Fibroblast of skin of right biceps (primary cell): ENCODE data around the gene TSHZ2.
"Not testable (repeated sequence)": the region's sequence is repeated elsewhere in the genome, so short reads cannot be mapped to it uniquely, and the experiment has no call there.

ENCODE experiments used
- DNase-seq: peaks from one replicate; pipeline ENCODE4 v3.0.0-alpha.2; 2013

Gene TSHZ2

GRCh38 chr20:53399083-53399482 lies 426.9 kb downstream of the TSHZ2 start:
- no peak for DNase-seq

DNA sequence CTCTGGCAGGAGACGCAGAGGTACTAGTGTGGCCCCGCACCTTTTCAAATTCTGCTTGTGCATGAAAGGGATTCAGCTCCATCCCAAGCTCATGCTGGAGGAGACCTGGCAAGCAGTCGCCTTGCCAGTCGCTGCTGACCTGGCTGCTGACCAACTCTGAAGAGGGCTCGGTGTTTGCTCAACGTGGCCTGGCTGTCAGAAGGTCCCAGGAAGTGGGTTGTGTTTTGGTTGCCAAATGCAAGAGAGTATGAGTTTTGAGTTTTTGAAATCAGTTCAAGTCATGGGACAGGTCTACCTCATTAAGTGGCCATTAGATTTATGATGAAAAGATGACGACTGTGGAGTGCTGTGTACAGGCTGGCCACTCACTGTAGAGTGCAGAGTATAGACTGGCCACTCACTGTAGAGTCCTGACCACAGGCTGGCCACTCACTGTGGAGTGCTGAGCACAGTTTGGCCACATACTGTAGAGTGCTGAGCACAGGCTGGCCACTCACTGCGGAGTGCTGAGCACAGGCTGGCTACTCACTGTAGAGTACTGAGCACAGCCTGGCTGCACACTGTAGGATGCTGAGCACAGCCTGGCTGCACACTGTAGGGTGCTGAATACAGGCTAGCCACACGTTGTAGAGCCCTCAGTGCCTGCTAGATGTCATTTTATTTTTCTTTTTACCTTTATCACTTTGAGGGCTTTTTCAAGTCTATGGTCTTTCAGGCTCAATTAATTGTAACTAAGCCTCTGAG lies 427.6 kb downstream of the TSHZ2 start:
- DNase-seq: no peak

- DNase-seq: no peak
These were observed 430.3 kb downstream of the TSHZ2 start for GRCh38 chr20:53402233-53403005.

DNA sequence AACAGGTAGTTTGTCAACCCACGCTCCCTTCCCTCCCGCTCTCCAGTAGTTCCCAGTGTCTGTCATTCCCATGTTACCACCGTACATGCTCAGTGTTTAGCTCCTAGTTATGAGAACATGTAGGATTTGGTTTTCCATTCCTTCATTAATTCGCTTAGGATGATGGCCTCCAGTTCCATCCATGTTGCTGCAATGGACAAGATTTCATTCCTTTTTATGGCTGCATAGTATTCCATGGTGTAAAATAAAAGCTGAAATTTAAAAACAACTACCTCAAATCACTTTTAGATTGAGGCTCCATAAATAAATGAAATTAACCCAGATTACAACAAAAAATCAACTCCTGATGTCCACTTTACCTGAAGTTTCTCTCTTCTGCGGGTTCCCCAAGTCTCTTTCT lies 430.9 kb downstream of the TSHZ2 start:
- DNase-seq: no peak

- DNase-seq: no peak
These were observed 433.0 kb downstream of the TSHZ2 start for GRCh38 chr20:53405139-53405538.

DNA sequence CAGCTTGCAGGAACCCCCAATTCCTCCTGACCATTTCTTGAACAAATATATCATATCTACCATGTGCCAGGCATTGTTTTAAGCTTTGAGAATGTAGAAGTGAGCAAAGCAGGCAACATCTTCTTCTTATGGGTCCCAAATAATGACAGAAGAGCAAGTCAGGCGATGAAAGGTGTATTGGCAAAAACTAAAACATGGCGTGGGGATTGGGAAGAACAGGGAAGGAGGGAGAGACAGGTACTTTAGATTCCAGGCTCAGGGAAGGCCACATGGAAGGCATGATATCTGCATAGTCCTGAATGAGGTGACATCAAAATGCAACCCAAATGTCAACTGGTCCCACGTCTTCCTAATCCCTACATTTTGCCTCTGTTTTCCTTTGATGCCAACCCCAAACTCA lies 434.4 kb downstream of the TSHZ2 start:
- no peak for DNase-seq

DNA sequence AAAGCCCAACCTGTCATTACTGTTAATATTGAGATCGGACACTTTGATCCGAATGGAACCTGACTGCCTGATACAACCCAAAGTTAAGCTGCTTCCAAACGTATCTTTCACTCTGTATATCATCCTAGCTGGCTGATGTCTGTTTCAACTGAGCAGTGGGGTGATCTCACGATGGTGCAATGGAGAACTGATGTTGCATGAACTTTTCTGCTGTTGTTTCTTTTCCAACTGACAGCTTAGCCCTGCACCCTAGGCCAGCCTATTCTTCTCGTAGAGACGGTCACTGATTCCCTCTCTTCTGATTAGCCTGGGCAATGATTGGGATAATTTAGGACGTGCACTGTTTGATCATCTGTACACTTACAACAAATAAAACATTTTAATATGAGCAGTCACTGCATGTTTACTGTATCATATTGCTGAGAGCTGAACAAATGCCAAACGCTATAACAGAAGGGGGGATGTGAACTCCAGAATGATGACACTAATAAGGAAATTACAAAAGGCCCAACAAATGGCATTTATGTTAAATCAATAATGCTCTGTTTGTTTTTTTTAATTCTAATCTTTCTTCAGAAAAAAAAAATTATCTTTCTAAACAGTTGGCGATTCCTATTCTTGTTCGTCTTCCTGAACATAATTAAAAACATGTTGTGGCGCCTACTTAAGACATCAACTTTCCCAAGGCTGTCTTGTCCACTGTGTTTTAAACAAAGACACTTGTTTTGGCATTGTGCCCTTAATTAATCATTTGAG lies 436.7 kb downstream of the TSHZ2 start:
- peak; percentile 57 for DNase-seq

DNA sequence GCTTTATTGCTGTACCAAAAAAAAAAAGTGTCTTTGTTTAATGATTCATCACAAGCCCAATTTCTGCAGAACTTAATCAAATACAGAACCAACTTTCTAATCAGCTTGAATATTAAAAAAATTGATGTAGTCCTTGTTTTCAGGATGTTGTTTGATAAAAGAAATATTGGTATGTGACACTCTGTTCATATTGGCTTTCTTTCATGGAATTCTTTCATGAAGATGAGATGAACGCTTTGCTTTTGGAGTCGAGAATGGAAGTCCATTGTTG lies 437.2 kb downstream of the TSHZ2 start:
- no peak for DNase-seq

GRCh38 chr20:53411129-53411528 lies 439.0 kb downstream of the TSHZ2 start:
- DNase-seq: no peak

DNA sequence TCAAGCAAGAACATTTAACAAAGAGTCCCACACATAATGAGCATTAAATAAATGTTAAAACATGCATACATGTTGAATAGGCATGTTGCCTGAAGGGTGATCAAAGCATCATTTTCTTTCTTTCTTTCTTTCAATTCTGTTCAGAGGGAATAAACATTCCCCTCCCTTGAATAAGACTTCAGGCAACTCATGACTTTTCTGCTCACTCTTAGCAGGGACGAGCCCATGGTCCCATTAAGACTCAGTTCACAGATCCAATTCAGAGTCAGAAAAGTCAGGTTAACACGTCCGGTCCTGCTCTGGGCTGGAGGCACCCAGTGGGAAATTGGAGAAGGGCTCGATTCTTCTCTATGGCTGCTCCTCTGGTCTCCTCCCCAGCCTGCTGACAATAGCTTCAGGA lies 439.7 kb downstream of the TSHZ2 start:
- DNase-seq: no peak

- DNase-seq: no peak
These were observed 440.5 kb downstream of the TSHZ2 start for GRCh38 chr20:53412577-53413185.

DNA sequence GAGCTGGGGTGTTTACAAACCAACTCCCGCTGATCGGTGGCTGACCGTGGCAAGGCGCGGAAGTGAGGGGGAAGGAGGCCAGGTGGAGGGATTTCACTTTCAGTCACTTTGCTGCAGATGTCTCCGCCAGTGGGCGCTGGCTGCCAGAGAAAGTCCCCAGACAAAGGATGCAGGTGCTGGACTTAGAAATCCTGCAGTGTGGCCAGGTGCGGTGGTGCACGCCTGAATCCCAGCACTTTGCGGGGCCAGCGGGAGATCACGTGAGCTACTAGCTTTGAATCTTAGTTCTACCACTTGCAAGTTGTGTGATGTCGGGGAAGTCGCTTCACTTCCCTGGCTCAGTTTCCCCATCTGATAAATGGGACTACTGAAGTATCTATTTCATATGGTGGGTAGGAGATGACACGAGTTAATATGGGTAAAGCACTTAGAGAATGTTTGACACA lies 441.1 kb downstream of the TSHZ2 start:
- DNase-seq: no peak

GRCh38 chr20:53413845-53414244 lies 441.7 kb downstream of the TSHZ2 start:
- DNase-seq: not testable (repeated sequence)

- no peak for DNase-seq
These were observed 447.7 kb downstream of the TSHZ2 start for GRCh38 chr20:53419693-53420460.

- no peak for DNase-seq
These were observed 449.2 kb downstream of the TSHZ2 start for GRCh38 chr20:53421343-53421742.

DNA sequence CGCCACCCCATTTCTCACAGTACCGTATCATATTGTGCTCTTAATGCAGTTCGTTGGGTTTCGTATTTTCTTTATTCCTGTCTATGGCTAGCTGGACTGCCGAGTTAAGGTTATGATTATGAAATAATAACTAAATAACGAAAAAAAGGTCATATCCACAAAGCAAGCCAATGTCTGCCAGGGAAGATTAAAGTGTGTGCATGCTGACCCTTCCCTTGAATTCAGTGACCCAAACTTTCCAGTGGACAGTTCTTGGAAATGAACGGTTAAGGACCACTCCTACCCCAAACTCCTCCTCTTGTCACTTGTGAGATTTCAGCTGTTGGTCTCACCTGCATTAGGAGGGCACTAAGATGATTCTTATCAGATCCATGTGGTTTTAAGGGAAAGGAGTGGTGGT lies 449.9 kb downstream of the TSHZ2 start:
- DNase-seq: no peak

GRCh38 chr20:53423587-53424146 lies 451.5 kb downstream of the TSHZ2 start:
- DNase-seq: no peak

DNA sequence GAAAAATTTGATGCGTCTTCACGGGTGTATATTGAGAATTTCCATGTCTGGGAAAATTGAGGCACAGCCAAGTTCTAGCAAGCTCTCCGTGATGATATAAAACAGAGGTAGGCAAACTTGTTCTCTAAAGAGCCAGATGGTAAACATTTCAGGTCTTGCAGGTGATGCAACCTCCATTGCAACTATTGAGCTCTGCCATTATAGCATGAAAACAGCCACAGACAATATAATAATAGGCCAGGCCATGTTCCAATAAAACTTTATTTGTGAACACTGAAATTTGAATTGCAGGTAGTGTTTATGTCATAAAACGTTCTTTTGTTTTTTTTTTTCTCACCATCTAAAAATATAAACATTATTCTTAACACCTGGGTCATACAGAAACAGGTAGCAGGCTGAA lies 453.3 kb downstream of the TSHZ2 start:
- DNase-seq: no peak

DNA sequence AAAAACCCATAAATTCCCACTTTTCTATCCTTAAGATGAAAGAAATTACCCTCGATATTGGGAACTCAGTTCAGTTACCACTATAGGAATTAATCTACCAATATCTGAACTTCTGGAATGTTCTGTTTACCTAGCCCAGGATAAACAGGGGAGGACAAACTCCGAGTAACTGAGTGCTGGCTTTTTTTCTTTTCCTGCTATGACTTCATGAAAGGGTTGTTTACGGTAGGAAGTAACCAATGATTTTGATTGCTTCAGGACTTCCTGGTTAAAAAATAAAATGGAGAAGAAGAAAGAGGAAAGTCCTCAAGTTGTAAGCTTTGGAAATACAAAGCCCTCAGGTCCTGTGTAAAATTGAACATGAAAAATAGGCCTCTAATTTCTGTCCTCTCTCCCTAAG lies 453.8 kb downstream of the TSHZ2 start:
- no peak for DNase-seq

- DNase-seq: no peak
These were observed 454.7 kb downstream of the TSHZ2 start for GRCh38 chr20:53426766-53427312.

DNA sequence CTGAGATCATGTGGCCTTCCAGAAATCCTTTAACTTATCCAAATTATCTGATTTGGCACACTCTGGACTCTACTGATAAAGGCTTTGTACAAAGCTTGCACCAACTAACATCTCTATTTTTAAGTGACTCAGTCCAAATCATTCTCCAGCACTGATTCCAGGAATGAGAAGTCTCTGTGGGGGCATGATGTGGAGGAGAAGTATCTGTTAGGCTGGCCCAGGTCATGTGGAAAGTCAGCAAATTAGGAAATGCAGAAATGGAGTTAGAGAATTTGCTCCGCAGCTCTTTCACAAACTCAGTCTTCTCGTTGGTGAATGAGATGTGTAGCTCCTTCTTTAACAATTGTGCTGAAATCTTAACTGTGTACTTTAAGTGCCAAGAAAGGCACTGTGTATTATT lies 455.8 kb downstream of the TSHZ2 start:
- no peak for DNase-seq

DNA sequence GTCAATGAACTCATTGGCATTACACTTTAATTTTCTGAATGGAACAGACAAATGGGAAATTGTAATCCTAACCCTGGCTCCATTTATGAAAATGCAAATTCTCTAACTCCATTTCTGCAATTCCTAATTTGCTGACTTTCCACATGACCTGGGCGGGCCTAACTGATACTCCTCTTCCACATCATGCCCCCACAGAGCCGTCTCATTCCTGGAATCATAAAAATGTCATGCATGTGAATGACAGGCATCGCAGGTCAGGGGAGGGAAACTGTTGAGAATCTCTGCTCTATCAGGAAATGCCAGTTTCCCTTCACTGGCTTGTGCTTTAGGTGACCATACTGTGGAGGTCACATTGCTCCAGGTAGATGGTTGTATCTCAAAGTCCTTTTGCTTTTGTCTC lies 456.4 kb downstream of the TSHZ2 start:
- DNase-seq: no peak
